Inferior parietal cortex (tissue), 1 donor: ENCODE measurements around the gene CILP2.

ENCODE experiments used
- DNase-seq: peaks from one replicate; pipeline ENCODE4 v3.0.0-alpha.2; 2016; ENCODE audit errors: extremely low spot score

CILP2 gene

GRCh38 chr19:19529783-19530422 is 8.2 kb upstream of the CILP2 start:
- no peak for DNase-seq

DNA sequence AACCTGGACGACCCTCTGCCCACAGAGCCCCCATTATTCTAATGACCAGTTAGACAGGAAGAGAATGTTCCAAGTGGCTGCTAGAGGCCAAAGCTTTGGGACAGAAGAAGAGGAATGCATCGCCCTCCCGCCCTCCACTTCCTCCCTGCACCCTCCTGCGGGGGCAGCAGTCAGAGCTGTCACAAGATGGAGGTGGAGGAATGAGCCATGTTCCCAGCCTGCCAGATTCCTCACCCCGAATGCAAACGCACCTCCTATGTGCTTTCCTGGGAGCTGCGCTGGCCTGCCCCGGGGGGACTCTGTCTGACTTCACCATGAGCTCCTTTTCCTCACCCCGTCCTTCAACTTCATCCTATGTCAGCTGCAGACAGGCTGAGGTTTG is 7.7 kb upstream of the CILP2 start:
- no peak for DNase-seq

- DNase-seq: no peak
Observed at GRCh38 chr19:19530889-19531288, 7.2 kb upstream of the CILP2 start.

GRCh38 chr19:19531951-19532805 is 5.9 kb upstream of the CILP2 start:
- peak; percentile 86 for DNase-seq

DNA sequence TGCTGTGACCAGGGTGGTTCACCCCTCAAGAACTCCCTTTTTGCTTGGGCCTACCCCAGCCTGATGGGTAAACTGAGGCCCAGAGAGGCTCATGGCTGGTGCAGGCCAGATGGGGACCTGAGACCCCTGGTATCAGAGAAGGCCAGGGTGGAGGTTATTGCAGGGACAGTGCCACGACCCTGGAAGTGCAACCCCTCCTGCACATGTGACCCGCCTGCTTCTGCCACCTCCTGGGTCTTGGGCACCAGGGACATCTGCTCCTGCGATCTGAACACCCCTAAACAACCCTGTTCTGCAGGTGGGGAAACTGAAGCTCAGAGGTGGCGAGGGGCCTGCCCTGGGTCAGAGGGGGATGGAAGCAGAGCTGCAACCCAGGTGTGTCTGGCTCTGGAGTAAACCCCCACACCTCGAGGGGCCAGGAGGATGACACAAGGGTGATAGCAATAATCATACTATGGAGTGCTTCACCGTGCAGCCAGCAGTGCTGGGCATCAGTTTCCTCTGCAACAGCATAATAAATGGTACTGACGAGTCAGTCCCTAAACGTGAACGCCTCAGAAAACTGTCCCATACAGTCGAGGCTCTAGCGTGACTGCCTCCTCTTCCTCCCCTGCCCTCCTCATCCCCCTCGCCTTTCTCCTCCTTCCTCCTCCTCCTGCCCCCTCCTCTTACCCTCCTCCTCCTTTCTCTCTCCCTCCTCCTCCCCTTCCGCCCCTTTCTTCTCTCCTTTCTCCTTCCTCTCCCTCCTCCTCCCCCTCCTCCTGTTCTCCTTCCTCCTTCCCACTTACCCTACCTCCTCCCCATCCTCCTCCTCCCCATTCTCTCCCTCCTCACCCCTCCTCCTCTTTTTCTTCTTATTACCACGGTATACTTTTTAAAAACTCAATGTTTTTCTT is 5.0 kb upstream of the CILP2 start:
- DNase-seq: no peak

- no peak for DNase-seq
Observed at GRCh38 chr19:19533841-19534240, 4.2 kb upstream of the CILP2 start.

DNA sequence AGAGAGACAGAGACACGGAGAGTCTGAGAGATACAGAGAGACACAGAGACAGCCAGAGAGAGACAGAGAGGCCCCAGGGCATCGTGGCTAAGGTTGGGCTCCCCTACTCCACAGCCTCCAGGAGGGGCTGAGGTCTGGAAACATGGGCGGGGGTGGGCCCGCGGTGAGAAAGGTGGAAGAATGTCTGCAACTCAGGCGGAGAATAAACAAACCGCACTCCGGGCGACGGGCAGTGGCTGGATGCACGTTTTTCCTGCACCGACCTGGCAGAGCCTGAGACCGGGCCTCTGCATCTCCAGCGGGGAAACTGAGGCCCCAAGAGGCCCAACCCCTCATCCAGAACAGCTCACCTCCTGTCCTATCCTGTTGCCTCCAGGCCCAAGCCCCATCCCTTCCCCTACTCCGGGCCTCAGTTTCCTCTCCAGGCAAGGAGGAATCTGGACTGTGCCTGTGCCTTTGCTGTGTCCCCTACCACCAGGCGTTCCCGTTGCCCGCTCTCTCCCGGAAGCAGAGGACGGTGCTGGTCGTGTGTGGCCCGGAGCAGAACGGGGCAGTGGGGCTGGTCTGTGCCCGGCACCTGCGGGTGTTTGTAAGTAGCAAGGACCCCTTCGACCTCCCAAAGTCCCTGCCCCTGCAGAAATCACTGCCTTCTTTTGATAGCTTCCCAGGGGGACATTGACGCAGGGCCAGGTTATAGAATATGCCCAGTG is 3.4 kb upstream of the CILP2 start:
- no peak for DNase-seq

DNA sequence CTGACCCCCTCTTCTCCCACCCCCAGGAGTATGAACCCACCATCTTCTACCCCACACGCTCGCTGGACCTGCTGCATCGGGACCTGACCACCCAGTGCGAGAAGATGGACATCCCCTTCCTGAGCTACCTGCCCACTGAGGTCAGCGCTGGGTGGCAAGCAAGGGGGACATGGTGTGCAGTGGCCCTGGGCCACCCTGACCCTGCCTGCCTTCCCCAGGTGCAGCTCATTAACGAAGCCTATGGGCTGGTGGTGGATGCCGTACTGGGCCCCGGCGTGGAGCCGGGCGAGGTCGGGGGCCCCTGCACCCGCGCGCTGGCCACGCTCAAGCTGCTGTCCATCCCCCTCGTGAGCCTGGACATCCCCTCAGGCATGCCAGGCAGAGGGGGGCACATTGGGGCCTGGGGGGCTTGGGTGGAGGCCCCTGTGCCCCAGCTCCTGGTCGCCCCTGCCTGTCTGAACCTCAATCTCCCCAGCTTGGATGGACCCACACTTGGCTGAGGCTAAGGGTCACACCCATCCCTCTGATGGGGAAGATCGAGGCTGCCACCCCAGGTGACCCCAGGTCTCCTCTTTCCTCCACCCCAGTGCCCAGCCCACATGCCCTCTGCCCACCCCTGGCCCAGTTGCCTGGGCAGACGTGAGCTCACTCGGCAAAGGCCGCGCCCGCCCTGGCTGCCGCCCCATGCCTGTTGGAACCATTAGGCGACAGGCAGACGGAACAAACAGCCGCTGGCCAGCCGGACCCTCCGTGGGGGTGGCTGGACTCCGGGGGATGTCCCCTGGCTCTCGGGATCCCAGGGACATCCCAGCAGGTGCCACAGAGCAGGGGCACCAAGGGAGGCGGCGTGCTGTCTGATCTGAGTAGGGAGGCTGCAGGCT is 2.5 kb upstream of the CILP2 start:
- DNase-seq: no peak

- no peak for DNase-seq
Observed at GRCh38 chr19:19537075-19538048, 703 bp upstream of the CILP2 start.

GRCh38 chr19:19538785-19539166 is 711 bp downstream of the CILP2 start:
- DNase-seq: no peak

DNA sequence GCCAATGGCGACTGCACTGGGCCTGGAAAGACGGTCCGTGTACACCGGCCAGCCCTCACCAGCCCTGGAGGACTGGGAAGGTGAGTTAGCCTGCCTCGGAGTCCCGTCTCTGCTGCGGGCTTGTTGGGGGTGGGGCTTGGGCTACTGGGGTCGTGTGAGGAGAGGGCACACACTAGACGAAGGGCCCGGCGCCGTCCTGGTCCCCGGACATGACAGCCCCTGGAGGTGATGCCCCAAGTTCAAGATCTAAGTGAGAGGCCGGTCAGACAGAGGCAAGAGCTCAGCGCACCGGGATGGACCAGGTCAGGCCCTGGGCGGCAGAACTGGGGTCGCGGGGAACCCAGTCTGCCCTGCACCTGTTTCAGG is 1.6 kb downstream of the CILP2 start:
- DNase-seq: no peak

DNA sequence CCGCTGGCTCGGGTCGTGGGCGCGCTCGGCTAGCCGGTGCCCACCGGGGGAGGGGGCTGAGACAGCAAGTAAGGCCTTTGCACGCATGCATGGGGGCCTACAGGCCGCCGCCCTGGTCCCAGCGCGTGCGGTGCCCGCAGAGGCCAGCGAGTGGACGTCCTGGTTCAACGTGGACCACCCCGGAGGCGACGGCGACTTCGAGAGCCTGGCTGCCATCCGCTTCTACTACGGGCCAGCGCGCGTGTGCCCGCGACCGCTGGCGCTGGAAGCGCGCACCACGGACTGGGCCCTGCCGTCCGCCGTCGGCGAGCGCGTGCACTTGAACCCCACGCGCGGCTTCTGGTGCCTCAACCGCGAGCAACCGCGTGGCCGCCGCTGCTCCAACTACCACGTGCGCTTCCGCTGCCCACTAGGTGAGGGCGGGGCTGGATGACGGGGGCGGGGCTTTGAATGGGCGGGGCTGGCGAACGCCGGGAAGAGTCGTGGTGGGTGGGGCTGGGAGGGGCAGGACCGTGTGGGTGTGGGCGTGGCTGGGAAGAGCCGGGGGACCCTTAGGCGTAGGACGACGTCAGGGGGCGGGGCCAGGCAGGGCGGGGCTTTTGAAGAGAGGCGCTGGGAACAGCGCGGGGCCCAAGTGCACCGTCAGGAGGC is 2.1 kb downstream of the CILP2 start:
- no peak for DNase-seq

DNA sequence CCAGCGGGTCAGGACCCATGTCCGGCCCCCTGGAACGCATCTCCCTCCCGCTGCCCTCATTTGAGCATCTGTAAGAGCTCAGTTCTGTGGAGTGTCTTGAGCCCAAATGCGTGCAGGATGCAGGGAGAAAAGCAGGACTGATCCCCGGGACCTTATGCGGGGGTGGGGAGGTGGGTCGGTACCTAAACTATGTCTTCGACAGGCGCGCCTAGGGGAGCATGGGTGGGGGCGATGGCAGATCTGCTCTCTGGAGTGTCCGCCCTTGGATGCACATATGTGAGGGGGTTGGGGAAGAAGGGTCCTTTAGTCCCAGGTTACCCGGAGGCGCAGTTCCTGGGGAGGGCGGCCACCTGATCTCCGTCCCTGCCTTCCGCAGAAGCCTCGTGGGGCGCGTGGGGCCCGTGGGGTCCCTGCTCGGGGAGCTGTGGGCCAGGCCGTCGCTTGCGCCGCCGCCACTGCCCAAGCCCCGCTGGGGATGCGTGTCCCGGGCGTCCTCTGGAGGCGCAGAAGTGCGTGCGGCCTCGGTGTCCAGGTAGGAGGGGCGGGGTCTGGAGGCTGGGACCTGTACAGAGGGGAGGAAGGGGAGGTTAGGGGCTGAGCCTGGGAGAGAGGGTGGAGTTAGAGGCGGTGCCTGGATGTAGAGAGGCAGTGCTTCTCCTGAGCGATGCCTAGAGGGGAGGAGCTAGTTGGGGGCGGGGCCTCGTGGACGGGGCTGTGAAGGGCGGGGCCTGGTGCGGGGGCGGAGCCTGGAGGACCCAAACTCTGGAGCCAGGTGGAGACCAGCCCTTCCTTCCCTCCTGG is 2.9 kb downstream of the CILP2 start:
- no peak for DNase-seq

GRCh38 chr19:19541616-19542015 is 3.6 kb downstream of the CILP2 start:
- no peak for DNase-seq

GRCh38 chr19:19542507-19542906 is 4.4 kb downstream of the CILP2 start:
- DNase-seq: no peak

DNA sequence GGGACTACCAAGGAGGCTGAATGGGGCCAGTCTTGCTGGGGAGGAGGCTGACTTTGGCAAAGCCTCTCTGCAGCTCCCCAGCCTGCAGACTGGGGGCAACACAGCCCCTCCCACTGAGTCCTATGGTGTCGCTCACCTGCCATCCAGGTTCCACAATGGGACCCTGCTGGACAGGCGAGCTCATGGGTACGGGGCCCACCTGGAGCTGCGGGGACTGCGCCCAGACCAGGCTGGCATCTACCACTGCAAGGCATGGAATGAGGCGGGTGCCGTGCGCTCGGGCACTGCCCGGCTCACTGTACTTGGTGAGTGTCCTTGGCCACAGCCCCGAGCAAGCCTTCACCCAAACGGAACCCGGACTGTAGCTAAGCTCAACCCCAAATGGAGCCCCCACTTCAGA is 5.0 kb downstream of the CILP2 start:
- no peak for DNase-seq

GRCh38 chr19:19543640-19544039 is 5.6 kb downstream of the CILP2 start:
- no peak for DNase-seq

DNA sequence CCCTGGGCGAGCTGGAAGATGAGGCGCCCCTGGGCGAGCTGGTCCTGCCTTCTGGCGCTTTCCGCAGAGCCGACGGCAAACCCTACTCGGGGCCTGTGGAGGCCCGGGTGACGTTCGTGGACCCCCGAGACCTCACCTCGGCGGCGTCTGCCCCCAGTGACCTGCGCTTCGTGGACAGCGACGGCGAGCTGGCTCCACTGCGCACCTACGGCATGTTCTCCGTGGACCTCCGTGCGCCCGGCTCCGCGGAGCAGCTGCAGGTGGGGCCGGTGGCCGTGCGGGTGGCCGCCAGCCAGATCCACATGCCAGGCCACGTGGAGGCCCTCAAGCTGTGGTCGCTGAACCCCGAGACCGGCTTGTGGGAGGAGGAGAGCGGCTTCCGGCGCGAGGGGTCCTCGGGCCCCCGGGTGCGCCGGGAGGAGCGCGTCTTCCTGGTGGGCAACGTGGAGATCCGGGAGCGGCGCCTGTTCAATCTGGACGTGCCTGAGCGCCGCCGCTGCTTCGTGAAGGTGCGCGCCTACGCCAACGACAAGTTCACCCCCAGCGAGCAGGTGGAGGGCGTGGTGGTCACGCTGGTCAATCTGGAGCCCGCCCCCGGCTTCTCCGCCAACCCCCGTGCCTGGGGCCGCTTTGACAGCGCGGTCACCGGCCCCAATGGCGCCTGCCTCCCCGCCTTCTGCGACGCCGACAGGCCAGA is 6.3 kb downstream of the CILP2 start:
- DNase-seq: no peak
